Muscle layer of duodenum (tissue), 2 donors: Measurements from ENCODE around the gene VMO1.

Experiments used
- H3K27ac ChIP-seq: one replicate; pipeline ENCODE4 v1.7.0; 2013; ENCODE audit warnings: mild to moderate bottlenecking, low read length
- H3K27me3 ChIP-seq: one replicate; pipeline ENCODE4 v1.7.0; 2013; ENCODE audit warnings: low read depth, mild to moderate bottlenecking, control low read depth, low read length
- H3K36me3 ChIP-seq, 2 donors: one replicate each; pipeline ENCODE4 v1.7.0; 2013; ENCODE audit warnings: low read length in 2 of 2, control low read depth in 1 of 2, mild to moderate bottlenecking in 1 of 2; ENCODE audit not compliant: insufficient read depth in 2 of 2, control insufficient read depth in 1 of 2
- H3K4me1 ChIP-seq, 2 donors: one replicate each; pipeline ENCODE4 v1.7.0; 2013; ENCODE audit warnings: low read length in 2 of 2, mild to moderate bottlenecking in 2 of 2, control low read depth in 1 of 2, moderate library complexity in 1 of 2; ENCODE audit not compliant: insufficient read depth in 2 of 2, control insufficient read depth in 1 of 2
- H3K4me3 ChIP-seq, 2 donors: one replicate each; pipeline ENCODE4 v1.7.0; 2013; ENCODE audit warnings: low read length in 2 of 2, low read depth in 1 of 2, mild to moderate bottlenecking in 1 of 2
- H3K9me3 ChIP-seq, 2 donors: one replicate each; pipeline ENCODE4 v1.7.0; 2013; ENCODE audit warnings: low read length in 2 of 2, control low read depth in 1 of 2, mild to moderate bottlenecking in 1 of 2; ENCODE audit not compliant: control insufficient read depth in 1 of 2
- donor health status: healthy.

VMO1 gene

DNA sequence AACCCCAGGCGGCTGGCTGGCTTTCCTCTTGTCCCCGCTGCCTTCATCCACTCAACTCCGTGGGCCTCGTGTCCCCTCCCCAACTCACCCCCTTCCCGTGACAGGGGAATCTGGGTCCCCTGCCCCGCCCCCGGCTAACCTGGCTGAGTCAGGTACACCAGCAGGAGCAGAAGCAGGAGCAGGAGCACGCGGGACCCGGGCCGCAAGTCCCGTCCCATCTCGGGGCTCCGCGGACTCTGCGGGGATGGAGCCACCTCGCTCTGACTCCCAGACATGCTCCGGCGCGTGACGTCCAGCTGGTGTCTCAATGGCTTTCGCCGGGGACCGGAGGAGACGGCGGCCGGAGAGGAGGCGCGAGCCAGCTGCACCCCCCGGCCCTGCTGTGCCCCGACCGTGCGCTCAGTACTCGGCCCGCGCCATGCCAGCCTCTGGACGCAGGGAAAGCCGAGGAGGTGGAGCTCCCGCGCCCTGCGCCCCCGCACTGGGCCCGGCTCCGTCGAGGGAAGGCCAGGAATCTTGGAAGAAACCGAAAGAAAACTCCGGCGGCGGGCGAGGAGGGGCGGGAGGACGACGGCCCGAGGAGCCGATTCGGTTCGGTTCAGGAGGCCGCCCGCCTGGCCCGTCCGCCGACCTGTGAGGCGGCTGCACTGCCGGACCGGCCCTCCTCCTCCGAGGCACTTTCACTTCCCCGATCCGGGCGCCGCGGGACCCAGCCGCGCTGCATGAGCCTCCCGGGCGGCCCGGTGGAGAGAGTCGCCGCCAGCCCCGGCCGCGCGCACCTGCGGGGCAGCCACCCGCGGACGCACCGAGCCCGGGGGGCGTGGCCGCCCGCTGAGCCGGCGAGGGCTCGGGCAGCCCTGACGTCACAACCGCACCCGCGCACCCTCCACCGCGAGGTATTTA, 46.8 kb downstream of the VMO1 start, which contains the start of the genes CXCL16 and ZMYND15:
Gene CXCL16, minus strand, starts transcription at position 807 of the 903 bp plus-strand sequence. Its CDS starts 589 bp downstream, at position 218.
Gene ZMYND15, plus strand, starts transcription at position 712 of the 903 bp plus-strand sequence. CDS start 716 bp downstream, outside the sequence.
- H3K4me1 ChIP-seq: peaks cover 0 to 6% of the 10 kb centered on the region in 2 donors
- no peaks in the 10 kb centered on the region for H3K27me3 ChIP-seq
- no peaks in the 10 kb centered on the region for H3K36me3 ChIP-seq
- peak within 1 kb of the TSS; percentile 71 to 90 for H3K4me3 ChIP-seq
- H3K9me3 ChIP-seq: no peaks in the 10 kb centered on the region
- H3K27ac ChIP-seq: peak within 1 kb of the TSS; percentile 67

DNA sequence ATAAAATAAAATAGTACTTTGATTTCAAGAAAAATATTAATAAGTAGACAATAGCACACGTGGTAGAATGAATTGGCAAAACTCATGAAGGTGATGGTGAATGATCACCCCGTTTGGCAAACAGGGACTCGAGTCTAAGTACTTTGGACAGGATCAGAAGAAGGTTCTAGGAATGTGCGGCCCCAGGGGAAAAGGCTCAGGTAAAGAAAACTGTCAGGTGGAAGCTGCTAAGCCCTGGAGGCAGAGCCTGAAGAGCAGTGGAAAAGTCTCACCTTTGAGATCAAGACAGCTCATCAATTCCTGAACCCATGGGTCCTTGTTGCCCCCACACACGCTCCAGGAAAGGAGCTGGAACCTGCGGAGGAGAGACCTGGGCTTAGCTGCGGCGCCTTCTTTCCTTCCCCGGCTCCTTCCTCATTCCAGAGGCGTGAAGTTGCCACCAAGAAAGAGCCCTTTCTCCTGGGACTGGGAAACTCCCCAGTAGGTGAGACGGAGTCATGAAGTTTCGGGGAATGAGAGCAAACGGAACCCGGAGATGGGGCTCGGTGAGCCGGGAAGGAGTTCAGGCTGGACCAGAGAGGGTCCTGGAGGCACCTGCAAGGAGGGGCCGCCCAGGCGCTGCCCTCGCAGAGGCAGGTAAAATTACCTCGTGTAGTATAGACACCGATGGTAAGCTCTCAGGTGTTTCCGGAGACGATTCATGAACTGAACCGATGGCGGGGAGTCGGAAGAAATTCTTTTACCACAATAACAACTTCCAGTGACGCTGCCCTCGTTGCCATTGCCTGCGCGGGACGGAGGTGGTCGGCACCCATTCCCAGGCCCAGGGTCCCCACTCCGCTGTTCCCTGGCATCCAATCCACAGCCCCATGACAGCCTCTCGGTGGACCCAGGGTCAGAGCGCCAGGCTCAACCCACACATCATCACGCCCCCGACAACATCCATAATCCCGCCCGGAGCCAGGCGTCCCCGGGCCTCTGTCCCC, 47.7 kb downstream of the VMO1 start:
- no peaks in the 10 kb centered on the region for H3K9me3 ChIP-seq
- H3K36me3 ChIP-seq: no peaks in the 10 kb centered on the region
- peak overlapping the region; percentile 67 for H3K27ac ChIP-seq
- H3K4me1 ChIP-seq: peaks cover 0 to 6% of the 10 kb centered on the region in 2 donors
- H3K27me3 ChIP-seq: no peaks in the 10 kb centered on the region
- H3K4me3 ChIP-seq: peak overlapping the region; percentile 71 to 90

GRCh38 chr17:4735876-4736651, 50.1 kb downstream of the VMO1 start:
- Histone ChIP-seq H3K36me3 (no peaks in the 10 kb centered on the region), H3K4me3 (no peak overlapping the region), H3K27me3 (no peaks in the 10 kb centered on the region), H3K9me3 (no peaks in the 10 kb centered on the region), H3K4me1 (peaks cover 0 to 13% of the 10 kb centered on the region in 2 donors), H3K27ac (no peak overlapping the region)
